Activated CD8-positive, alpha-beta memory T cell treated with anti-CD3 and anti-CD28 coated beads, Interleukin-2, amount 10 ng/mL, durations not matched to agents 7 days and 5 days (primary cell): ENCODE results near the gene EIF3F. TPM values are rescaled to one million over a fixed set of nuclear protein-coding genes. Genes with fewer than 3 reads are reported as not detected.
A peak's percentile ranks its signal among the peaks of the same experiment; 100 is the strongest.

ENCODE experiments used
- ATAC-seq: fragments of 150-1000 bp; cut with Tn5 transposase; one replicate; pipeline ENCODE4 v1.10.0; 2021; ENCODE audit warnings: moderate library complexity
- CTCF ChIA-PET: fragments of 350-600 bp; sonication (Branson Sonifier 250); formaldehyde crosslinking; loops from one replicate; lab custom pipeline; 2021; ENCODE audit warnings: antibody characterized with exemption; lab: Charles Lee
- DNase-seq: peaks from one replicate; pipeline ENCODE4 v3.0.0-alpha.2; 2020
- H3K27ac Mint-ChIP-seq: one replicate; pipeline ENCODE4 v1.8.0; 2021; ENCODE audit warnings: mild to moderate bottlenecking, mixed read lengths
- H3K27me3 Mint-ChIP-seq: one replicate; pipeline ENCODE4 v1.8.0; 2021; ENCODE audit warnings: mixed read lengths
- H3K36me3 Mint-ChIP-seq: one replicate; pipeline ENCODE4 v1.8.0; 2021; ENCODE audit warnings: mild to moderate bottlenecking, mixed read lengths
- H3K4me1 Mint-ChIP-seq: one replicate; pipeline ENCODE4 v1.8.0; 2021; ENCODE audit warnings: mixed read lengths
- H3K4me3 Mint-ChIP-seq: one replicate; pipeline ENCODE4 v1.8.0; 2021; ENCODE audit warnings: mild to moderate bottlenecking, moderate library complexity, mixed read lengths
- H3K9me3 Mint-ChIP-seq: one replicate; pipeline ENCODE4 v1.8.0; 2022; ENCODE audit warnings: low read depth, mixed read lengths
- total RNA-seq, 2 experiments: library from RNA; stranded (reverse); gene quantifications; one replicate each; pipeline ENCODE4 v1.2.3, GENCODE V29; 2021

The EIF3F gene
- total RNA-seq, 2 experiments from 2014 or later = 192 to 234 TPM

- H3K27me3 Mint-ChIP-seq = peaks cover 10% of the 10 kb centered on the region
- no peaks in the 10 kb centered on the region for H3K4me1 Mint-ChIP-seq
- no peaks in the 10 kb centered on the region for H3K9me3 Mint-ChIP-seq
- no peak overlapping the region for H3K4me3 Mint-ChIP-seq
- no peaks in the 10 kb centered on the region for H3K36me3 Mint-ChIP-seq
- CTCF ChIA-PET = no interaction called here
- ATAC-seq (no peak), DNase-seq (peak; percentile 5)
- H3K27ac Mint-ChIP-seq = no peak overlapping the region
Observed at GRCh38 chr11:8038811-8039529, 51.8 kb downstream of the EIF3F start.

- Mint-ChIP-seq H3K9me3 (no peaks in the 10 kb centered on the region), H3K4me1 (no peaks in the 10 kb centered on the region), H3K27me3 (peaks cover 15% of the 10 kb centered on the region), H3K4me3 (no peak overlapping the region), H3K36me3 (no peaks in the 10 kb centered on the region), H3K27ac (no peak overlapping the region)
- CTCF ChIA-PET = no interaction called here
- DNase-seq (peak; percentile 31), ATAC-seq (no peak)
Observed at GRCh38 chr11:8039530-8040260, 52.6 kb downstream of the EIF3F start.

GRCh38 chr11:8040261-8040920 is 53.3 kb downstream of the EIF3F start:
- H3K4me3 Mint-ChIP-seq = no peak overlapping the region
- no peaks in the 10 kb centered on the region for H3K4me1 Mint-ChIP-seq
- H3K9me3 Mint-ChIP-seq = no peaks in the 10 kb centered on the region
- H3K36me3 Mint-ChIP-seq = no peaks in the 10 kb centered on the region
- no peak overlapping the region for H3K27ac Mint-ChIP-seq
- DNase-seq (peak; percentile 18), ATAC-seq (no peak)
- CTCF ChIA-PET = no interaction called here
- H3K27me3 Mint-ChIP-seq = peaks cover 22% of the 10 kb centered on the region

- Mint-ChIP-seq H3K4me3 (no peak overlapping the region), H3K36me3 (no peaks in the 10 kb centered on the region), H3K9me3 (no peaks in the 10 kb centered on the region), H3K27ac (no peak overlapping the region), H3K27me3 (peaks cover 22% of the 10 kb centered on the region), H3K4me1 (no peaks in the 10 kb centered on the region)
- CTCF ChIA-PET = no interaction called here
- no peak for ATAC-seq
- peak; percentile 22 for DNase-seq
Observed at GRCh38 chr11:8040921-8041285, 53.8 kb downstream of the EIF3F start.

GRCh38 chr11:8041576-8041975 is 54.4 kb downstream of the EIF3F start:
- no peaks in the 10 kb centered on the region for H3K9me3 Mint-ChIP-seq
- CTCF ChIA-PET = interaction anchor here (1.2 kb wide), 1 partner anchor 9 kb away, joined by 3 read pairs; no protein-coding TSS in a partner anchor
- no peak overlapping the region for H3K27ac Mint-ChIP-seq
- H3K4me1 Mint-ChIP-seq = no peaks in the 10 kb centered on the region
- ATAC-seq (no peak), DNase-seq (peak; percentile 19)
- H3K36me3 Mint-ChIP-seq = no peaks in the 10 kb centered on the region
- H3K4me3 Mint-ChIP-seq = no peak overlapping the region
- peaks cover 27% of the 10 kb centered on the region for H3K27me3 Mint-ChIP-seq

- H3K27ac Mint-ChIP-seq = no peak overlapping the region
- no peak overlapping the region for H3K4me3 Mint-ChIP-seq
- ATAC-seq (no peak), DNase-seq (no peak)
- H3K9me3 Mint-ChIP-seq = no peaks in the 10 kb centered on the region
- no peaks in the 10 kb centered on the region for H3K4me1 Mint-ChIP-seq
- peaks cover 30% of the 10 kb centered on the region for H3K27me3 Mint-ChIP-seq
- CTCF ChIA-PET = interaction anchor here (0.8 to 2.5 kb wide), 3 partner anchors 10 to 46 kb away, joined by 3 to 9 read pairs (median 3); no protein-coding TSS in a partner anchor
- no peaks in the 10 kb centered on the region for H3K36me3 Mint-ChIP-seq
Observed at GRCh38 chr11:8043756-8044155, 56.6 kb downstream of the EIF3F start.

- no peak overlapping the region for H3K4me3 Mint-ChIP-seq
- H3K4me1 Mint-ChIP-seq = no peaks in the 10 kb centered on the region
- H3K27me3 Mint-ChIP-seq = peaks cover 36% of the 10 kb centered on the region
- CTCF ChIA-PET = interaction anchor here (2.5 kb wide), 1 partner anchor 12 kb away, joined by 9 read pairs; no protein-coding TSS in a partner anchor
- no peak for ATAC-seq
- no peaks in the 10 kb centered on the region for H3K36me3 Mint-ChIP-seq
- no peaks in the 10 kb centered on the region for H3K9me3 Mint-ChIP-seq
- H3K27ac Mint-ChIP-seq = no peak overlapping the region
- DNase-seq = peak; percentile 32
Observed at GRCh38 chr11:8045839-8046238, 58.7 kb downstream of the EIF3F start.

- Mint-ChIP-seq H3K27ac (no peak overlapping the region), H3K4me1 (no peaks in the 10 kb centered on the region), H3K9me3 (no peaks in the 10 kb centered on the region), H3K4me3 (no peak overlapping the region), H3K27me3 (peaks cover 39% of the 10 kb centered on the region), H3K36me3 (no peaks in the 10 kb centered on the region)
- CTCF ChIA-PET = interaction anchor here (1.4 kb wide), 1 partner anchor 12 kb away, joined by 3 read pairs; no protein-coding TSS in a partner anchor
- ATAC-seq = no peak
- DNase-seq = peak; percentile 36
Observed at GRCh38 chr11:8047382-8047781, 60.2 kb downstream of the EIF3F start.

GRCh38 chr11:8049084-8049483 is 61.9 kb downstream of the EIF3F start:
- DNase-seq = peak; percentile 14
- Mint-ChIP-seq H3K27me3 (peaks cover 29% of the 10 kb centered on the region), H3K9me3 (no peaks in the 10 kb centered on the region), H3K27ac (no peak overlapping the region), H3K36me3 (no peaks in the 10 kb centered on the region), H3K4me3 (no peak overlapping the region), H3K4me1 (no peaks in the 10 kb centered on the region)
- CTCF ChIA-PET = interaction anchor here (0.8 to 1.5 kb wide), 2 partner anchors 16 to 50 kb away, joined by 3 to 8 read pairs; no protein-coding TSS in a partner anchor
- ATAC-seq = no peak

Other genes with a start within 250 kb of the EIF3F start
- gene OR5P2, start 190.4 kb upstream of the EIF3F start, total RNA-seq = not detected
- not detected for gene OR5P3, start 156.5 kb upstream of the EIF3F start, total RNA-seq
- gene OR10A6, start 56.1 kb upstream of the EIF3F start, total RNA-seq = not detected
- gene OR10A3, start 45.6 kb upstream of the EIF3F start, total RNA-seq = not detected
- gene NLRP10, start 21.9 kb upstream of the EIF3F start, total RNA-seq = not detected
- under 1 TPM; 0.07 to 0.09 TPM for gene TUB, start 93.9 kb downstream of the EIF3F start, total RNA-seq
- 1 to 10 TPM; 5.7 to 7.4 TPM for gene RIC3, start 181.7 kb downstream of the EIF3F start, total RNA-seq